Liver (tissue), 9 donors: ENCODE measurements around the gene GREB1. TPM values are rescaled to one million over a fixed set of nuclear protein-coding genes. Genes with fewer than 3 reads are reported as not detected.

Experiments used
- DNase-seq: peaks from one replicate; pipeline ENCODE4 v3.0.0-alpha.2; 2017; ENCODE audit warnings: low spot score
- H3K27ac ChIP-seq, 2 donors: one replicate each; pipeline ENCODE4 v1.7.0; 2013; ENCODE audit warnings: inconsistent platforms in 2 of 2, low read length in 2 of 2, control low read depth in 1 of 2, low read depth in 1 of 2, mild to moderate bottlenecking in 1 of 2
- H3K27me3 ChIP-seq, 4 donors: one replicate each; pipeline versions ENCODE4 v1.6.1 to v1.7.0; 2013; ENCODE audit warnings: low read length in 3 of 4, inconsistent platforms in 1 of 4, mild to moderate bottlenecking in 1 of 4, moderate library complexity in 1 of 4; ENCODE audit not compliant: control insufficient read depth in 4 of 4, insufficient read depth in 4 of 4
- H3K36me3 ChIP-seq, 4 donors: one replicate each; pipeline versions ENCODE4 v1.6.1 to v1.7.0; 2013; ENCODE audit warnings: low read length in 3 of 4, mild to moderate bottlenecking in 3 of 4, low read depth in 1 of 4, moderate library complexity in 1 of 4; ENCODE audit not compliant: control insufficient read depth in 4 of 4, insufficient read depth in 3 of 4
- H3K4me1 ChIP-seq, 4 donors: one replicate each; pipeline versions ENCODE4 v1.6.1 to v1.7.0; 2013; ENCODE audit warnings: low read length in 3 of 4, mild to moderate bottlenecking in 3 of 4, moderate library complexity in 1 of 4; ENCODE audit not compliant: control insufficient read depth in 4 of 4, insufficient read depth in 4 of 4
- H3K4me3 ChIP-seq, 3 donors: one replicate each; pipeline versions ENCODE4 v1.6.1 to v1.7.0; 2013; ENCODE audit warnings: low read length in 3 of 3, control low read depth in 1 of 3, low read depth in 1 of 3, mild to moderate bottlenecking in 1 of 3
- H3K9ac ChIP-seq, 2 donors: one replicate each; pipeline ENCODE4 v1.7.0; 2013; ENCODE audit warnings: low read length in 2 of 2, mild to moderate bottlenecking in 2 of 2, moderate library complexity in 2 of 2, control low read depth in 1 of 2, low read depth in 1 of 2
- H3K9me3 ChIP-seq, 4 donors: one replicate each; pipeline versions ENCODE4 v1.6.1 to v1.7.0; 2013; ENCODE audit warnings: low read length in 3 of 4; ENCODE audit not compliant: control insufficient read depth in 4 of 4
- EGR1 ChIP-seq, 2 donors: IDR thresholded peaks; 2 replicates each; pipeline ENCODE4 v1.6.1; 2016 to 2018; ENCODE audit warnings: antibody characterized with exemption in 2 of 2, low read depth in 2 of 2
- FOXA1 ChIP-seq: IDR thresholded peaks from 2 replicates; pipeline ENCODE4 v1.6.1; 2016; ENCODE audit warnings: antibody characterized with exemption
- FOXA2 ChIP-seq: IDR thresholded peaks from 2 replicates; pipeline ENCODE4 v1.6.1; 2016; ENCODE audit warnings: antibody characterized with exemption
- HNF4A ChIP-seq, 2 donors: conservative IDR thresholded peaks; 2 replicates each; pipeline ENCODE4 v1.6.1; 2016; ENCODE audit warnings: antibody characterized with exemption in 2 of 2, mild to moderate bottlenecking in 2 of 2
- HNF4G ChIP-seq: IDR thresholded peaks from 2 replicates; pipeline ENCODE4 v1.6.1; 2016; ENCODE audit warnings: antibody characterized with exemption
- JUND ChIP-seq, 2 donors: IDR thresholded peaks; 2 replicates each; pipeline ENCODE4 v1.6.1; 2016; ENCODE audit warnings: antibody characterized with exemption in 2 of 2
- MAX ChIP-seq: IDR thresholded peaks from 2 replicates; pipeline ENCODE4 v1.6.1; 2016; ENCODE audit warnings: antibody characterized with exemption
- NR2F2 ChIP-seq: IDR thresholded peaks from 2 replicates; pipeline ENCODE4 v1.6.1; 2016; ENCODE audit warnings: antibody characterized with exemption
- RAD21 ChIP-seq, 2 donors: IDR thresholded peaks; 2 replicates each; pipeline ENCODE4 v1.6.1; 2016; ENCODE audit warnings: antibody characterized with exemption in 2 of 2, mild to moderate bottlenecking in 2 of 2
- REST ChIP-seq: IDR thresholded peaks from 2 replicates; pipeline ENCODE4 v1.6.1; 2016; ENCODE audit warnings: antibody characterized with exemption, mild to moderate bottlenecking
- SP1 ChIP-seq: IDR thresholded peaks from 2 replicates; pipeline ENCODE4 v1.6.1; 2018; ENCODE audit warnings: antibody characterized with exemption, mild to moderate bottlenecking
- TAF1 ChIP-seq: conservative IDR thresholded peaks from 2 replicates; pipeline ENCODE4 v1.6.1; 2016; ENCODE audit warnings: antibody characterized with exemption, mild to moderate bottlenecking
- YY1 ChIP-seq: IDR thresholded peaks from 2 replicates; pipeline ENCODE4 v1.6.1; 2016; ENCODE audit warnings: antibody characterized with exemption, mild to moderate bottlenecking
- WGBS: extraction: QIAGEN DNeasy Blood & Tissue Kit; methylation state at CpG from one replicate; pipeline ENCODE4 v1.1.7; 2013; 5-methylcytosine and 5-hydroxymethylcytosine counted together
- polyA plus RNA-seq, 2 donors: library from polyadenylated mRNA; stranded (reverse) in 1 of 2; unstranded in 1 of 2; fragments of 200-250 nt in 1 of 2; fragments of >200 nt in 1 of 2; fragmentation: Nextera tagmentation in 1 of 2; extraction: Ambion mirVana in 1 of 2; gene quantifications; one replicate each; pipeline versions ENCODE4 v1.2.1 to v1.2.3, GENCODE V29; 2013 to 2015
- total RNA-seq, 2 donors: library from RNA; depleted of rRNA; stranded (reverse); fragments of >200 nt; gene quantifications; one replicate each; pipeline ENCODE4 v1.2.3, GENCODE V29; 2014
- TF ChIP-seq, protein P1 (sequence below): IDR thresholded peaks from 2 replicates; pipeline ENCODE4 v1.6.1; 2016; ENCODE audit warnings: antibody characterized with exemption
- TF ChIP-seq, protein P2 (sequence below): fragments of 150-350 bp; IDR thresholded peaks from 2 replicates; pipeline ENCODE4 v1.5.1; 2017; ENCODE audit warnings: improper control_type of control experiment, low read depth, low read length; ENCODE audit not compliant: missing input control
- TF ChIP-seq, protein P3 (sequence below): IDR thresholded peaks from 2 replicates; pipeline ENCODE4 v1.6.1; 2016; ENCODE audit warnings: antibody characterized with exemption
- donor health status: healthy.
- donor health status: healthy.
- donor health status: healthy.
- donor health status: healthy.
- donor health status: healthy.

Gene GREB1
- total and polyA plus RNA-seq, 4 donors: 1.0 to 6.3 (median 3.6) TPM

GRCh38 chr2:11500702-11501303, 33.0 kb upstream of the GREB1 start:
- H3K4me1 ChIP-seq: peaks cover 5 to 54% (median 39%) of the 10 kb centered on the region in 4 donors
- no peak for DNase-seq
- no peaks in the 10 kb centered on the region for H3K27me3 ChIP-seq
- TF ChIP-seq HNF4A (conservative IDR thresholded peaks at IDR 0.05): peak in 1 of 2 donors; percentile 5
- TF ChIP-seq NR2F2: no peak
- peak; percentile 60 for TF ChIP-seq YY1
- no peak for TF ChIP-seq HNF4G
- peak; percentile 20 for TF ChIP-seq SP1
- peak overlapping the region in 1 of 3 donors; percentile 29 for H3K4me3 ChIP-seq
- H3K27ac ChIP-seq: peak overlapping the region; percentile 9 to 32
- H3K9me3 ChIP-seq: peaks cover 0 to 4% (median 1%) of the 10 kb centered on the region in 4 donors
- peak overlapping the region in 1 of 2 donors; percentile 4 for H3K9ac ChIP-seq
- no peaks in the 10 kb centered on the region for H3K36me3 ChIP-seq
- WGBS: 59% methylated on average over 5 of the region's 5 CpGs

GRCh38 chr2:11502740-11503292, 31.0 kb upstream of the GREB1 start:
- no peak overlapping the region for H3K9ac ChIP-seq
- WGBS: 92% methylated on average over 4 of the region's 4 CpGs
- no peaks in the 10 kb centered on the region for H3K36me3 ChIP-seq
- peaks cover 0 to 4% (median 1%) of the 10 kb centered on the region in 4 donors for H3K9me3 ChIP-seq
- TF ChIP-seq FOXA1 (no peak), HNF4A (conservative IDR thresholded peaks at IDR 0.05) (no peak), REST (no peak), NR2F2 (no peak), TAF1 (no peak), SP1 (no peak)
- TF ChIP-seq, protein P1, sequence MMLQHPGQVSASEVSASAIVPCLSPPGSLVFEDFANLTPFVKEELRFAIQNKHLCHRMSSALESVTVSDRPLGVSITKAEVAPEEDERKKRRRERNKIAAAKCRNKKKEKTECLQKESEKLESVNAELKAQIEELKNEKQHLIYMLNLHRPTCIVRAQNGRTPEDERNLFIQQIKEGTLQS: no peak
- no peaks in the 10 kb centered on the region for H3K27me3 ChIP-seq
- H3K27ac ChIP-seq: no peak overlapping the region
- DNase-seq: no peak
- no peak overlapping the region for H3K4me3 ChIP-seq
- peaks cover 7 to 52% (median 44%) of the 10 kb centered on the region in 4 donors for H3K4me1 ChIP-seq

DNA sequence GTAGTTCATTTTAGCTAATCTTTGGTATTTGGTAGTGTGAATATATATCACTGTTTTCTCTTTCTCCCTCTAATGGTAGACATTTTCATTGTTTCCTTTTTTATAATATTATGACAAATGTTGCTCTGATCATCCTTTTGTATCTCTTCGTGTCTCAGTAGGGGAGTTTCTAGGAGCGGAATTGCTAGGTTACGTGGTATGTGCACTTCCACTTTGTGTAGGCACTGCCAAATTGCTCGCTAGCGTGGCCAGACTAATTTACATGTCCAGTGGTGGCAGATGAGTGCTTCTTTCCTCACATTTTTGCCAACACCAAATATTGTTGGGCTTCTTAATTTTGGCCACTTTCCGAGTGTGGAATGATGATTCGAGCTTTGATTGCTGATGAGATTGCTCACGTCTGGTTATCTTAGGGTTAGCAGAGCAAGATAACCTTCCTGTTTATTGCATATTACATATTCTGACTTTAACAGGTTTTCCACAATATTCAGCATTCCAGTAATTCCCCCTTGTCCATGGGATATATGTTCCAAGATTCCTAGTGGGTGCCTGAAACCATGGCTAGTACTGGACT, 30.4 kb upstream of the GREB1 start:
- no peak overlapping the region for H3K4me3 ChIP-seq
- peaks cover 6 to 50% (median 44%) of the 10 kb centered on the region in 4 donors for H3K4me1 ChIP-seq
- 65% methylated on average over 8 of the region's 8 CpGs for WGBS
- no peak overlapping the region for H3K9ac ChIP-seq
- no peaks in the 10 kb centered on the region for H3K27me3 ChIP-seq
- H3K9me3 ChIP-seq: peaks cover 0 to 4% (median 1%) of the 10 kb centered on the region in 4 donors
- DNase-seq: no peak
- no peak overlapping the region for H3K27ac ChIP-seq
- H3K36me3 ChIP-seq: no peaks in the 10 kb centered on the region
- TF ChIP-seq JUND (IDR thresholded peaks at IDR 0.05) (no peak), HNF4A (conservative IDR thresholded peaks at IDR 0.05) (no peak), FOXA2 (no peak), NR2F2 (no peak), TAF1 (no peak), RAD21 (IDR thresholded peaks at IDR 0.05) (no peak), HNF4G (no peak), MAX (no peak), SP1 (no peak), EGR1 (IDR thresholded peaks at IDR 0.05; ENCODE audit: low read depth in 2 of 2) (no peak), YY1 (no peak)
- TF ChIP-seq, protein P2, sequence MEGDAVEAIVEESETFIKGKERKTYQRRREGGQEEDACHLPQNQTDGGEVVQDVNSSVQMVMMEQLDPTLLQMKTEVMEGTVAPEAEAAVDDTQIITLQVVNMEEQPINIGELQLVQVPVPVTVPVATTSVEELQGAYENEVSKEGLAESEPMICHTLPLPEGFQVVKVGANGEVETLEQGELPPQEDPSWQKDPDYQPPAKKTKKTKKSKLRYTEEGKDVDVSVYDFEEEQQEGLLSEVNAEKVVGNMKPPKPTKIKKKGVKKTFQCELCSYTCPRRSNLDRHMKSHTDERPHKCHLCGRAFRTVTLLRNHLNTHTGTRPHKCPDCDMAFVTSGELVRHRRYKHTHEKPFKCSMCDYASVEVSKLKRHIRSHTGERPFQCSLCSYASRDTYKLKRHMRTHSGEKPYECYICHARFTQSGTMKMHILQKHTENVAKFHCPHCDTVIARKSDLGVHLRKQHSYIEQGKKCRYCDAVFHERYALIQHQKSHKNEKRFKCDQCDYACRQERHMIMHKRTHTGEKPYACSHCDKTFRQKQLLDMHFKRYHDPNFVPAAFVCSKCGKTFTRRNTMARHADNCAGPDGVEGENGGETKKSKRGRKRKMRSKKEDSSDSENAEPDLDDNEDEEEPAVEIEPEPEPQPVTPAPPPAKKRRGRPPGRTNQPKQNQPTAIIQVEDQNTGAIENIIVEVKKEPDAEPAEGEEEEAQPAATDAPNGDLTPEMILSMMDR: no peak
- TF ChIP-seq, protein P3, sequence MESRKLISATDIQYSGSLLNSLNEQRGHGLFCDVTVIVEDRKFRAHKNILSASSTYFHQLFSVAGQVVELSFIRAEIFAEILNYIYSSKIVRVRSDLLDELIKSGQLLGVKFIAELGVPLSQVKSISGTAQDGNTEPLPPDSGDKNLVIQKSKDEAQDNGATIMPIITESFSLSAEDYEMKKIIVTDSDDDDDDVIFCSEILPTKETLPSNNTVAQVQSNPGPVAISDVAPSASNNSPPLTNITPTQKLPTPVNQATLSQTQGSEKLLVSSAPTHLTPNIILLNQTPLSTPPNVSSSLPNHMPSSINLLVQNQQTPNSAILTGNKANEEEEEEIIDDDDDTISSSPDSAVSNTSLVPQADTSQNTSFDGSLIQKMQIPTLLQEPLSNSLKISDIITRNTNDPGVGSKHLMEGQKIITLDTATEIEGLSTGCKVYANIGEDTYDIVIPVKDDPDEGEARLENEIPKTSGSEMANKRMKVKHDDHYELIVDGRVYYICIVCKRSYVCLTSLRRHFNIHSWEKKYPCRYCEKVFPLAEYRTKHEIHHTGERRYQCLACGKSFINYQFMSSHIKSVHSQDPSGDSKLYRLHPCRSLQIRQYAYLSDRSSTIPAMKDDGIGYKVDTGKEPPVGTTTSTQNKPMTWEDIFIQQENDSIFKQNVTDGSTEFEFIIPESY: no peak
